ENCODE results near the gene MSI2.

The MSI2 gene

DNA sequence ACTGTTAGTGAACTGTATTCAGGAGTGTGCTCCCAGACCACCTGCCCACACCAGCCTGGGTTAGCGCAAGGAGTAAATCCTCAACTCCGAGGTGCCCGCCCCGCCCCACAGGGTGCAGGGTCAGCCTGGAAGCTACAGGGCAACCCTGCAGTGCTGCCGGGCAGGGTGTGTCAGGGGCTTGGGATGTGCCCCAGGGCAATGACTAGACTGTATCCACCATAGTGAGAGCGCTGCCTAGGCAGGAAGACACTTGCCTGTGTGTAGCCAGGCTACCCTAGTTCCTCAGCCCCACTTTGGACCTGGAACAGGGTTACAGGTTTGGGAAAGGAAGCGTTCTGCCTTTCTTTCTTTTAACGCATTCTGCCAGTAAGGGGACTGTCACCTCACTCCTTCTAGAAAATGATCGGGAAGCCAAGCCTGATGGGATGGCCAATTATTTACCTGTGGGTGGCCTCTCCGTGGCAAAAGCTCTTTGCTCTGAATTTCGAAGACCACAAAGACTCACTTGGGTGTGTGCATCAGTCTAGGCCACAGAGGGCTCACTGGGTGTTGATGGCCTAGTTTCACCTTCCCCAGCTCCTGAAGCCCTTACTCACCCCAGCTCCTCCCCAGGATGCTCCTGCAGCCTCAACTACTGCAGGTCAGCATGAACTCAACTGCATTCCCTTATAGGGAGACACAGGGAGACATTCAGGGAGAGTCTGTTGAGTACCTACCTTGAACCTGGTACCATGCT lies 397.9 kb downstream of the MSI2 start:
- DNase-seq = no peak

DNA sequence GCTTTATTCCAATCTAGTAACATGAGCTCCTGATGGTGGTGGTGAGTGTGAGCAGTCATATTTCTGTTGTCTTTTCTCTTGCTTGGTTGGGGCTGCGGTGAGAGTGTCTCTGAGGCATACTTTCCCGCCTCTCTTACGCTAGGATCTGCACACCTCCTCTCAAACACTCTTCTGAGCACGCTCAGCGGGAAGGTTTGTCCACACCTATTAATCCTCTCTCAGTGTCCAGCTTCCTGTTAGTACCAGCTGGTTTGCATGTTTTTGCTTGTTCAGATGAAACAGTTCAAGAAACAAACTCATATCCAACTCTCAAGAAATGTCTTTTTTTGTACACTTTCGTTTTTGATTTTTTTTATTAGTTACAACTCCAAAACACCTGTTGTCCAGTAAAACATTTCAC lies 399.2 kb downstream of the MSI2 start:
- DNase-seq = no peak

DNA sequence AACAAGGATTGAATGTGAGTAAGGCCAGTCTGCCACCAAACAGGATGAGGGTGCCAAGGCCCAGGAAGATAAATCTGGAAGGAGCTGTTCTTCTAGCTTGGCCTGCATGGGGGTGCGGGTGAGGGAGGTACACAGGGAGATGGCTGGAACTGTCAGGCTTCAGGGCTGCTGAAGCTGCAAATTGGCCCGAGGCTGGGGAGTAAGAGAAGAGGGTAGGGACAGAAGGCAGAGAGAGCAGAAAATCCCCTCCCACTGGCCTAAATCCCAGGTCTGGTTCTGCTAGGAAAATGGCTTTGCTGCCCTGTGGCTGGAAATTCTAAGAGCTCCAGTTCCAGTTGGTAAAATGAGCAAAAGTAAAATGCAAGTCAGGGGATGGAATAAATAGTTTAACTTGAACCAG lies 400.9 kb downstream of the MSI2 start:
- DNase-seq = no peak

DNA sequence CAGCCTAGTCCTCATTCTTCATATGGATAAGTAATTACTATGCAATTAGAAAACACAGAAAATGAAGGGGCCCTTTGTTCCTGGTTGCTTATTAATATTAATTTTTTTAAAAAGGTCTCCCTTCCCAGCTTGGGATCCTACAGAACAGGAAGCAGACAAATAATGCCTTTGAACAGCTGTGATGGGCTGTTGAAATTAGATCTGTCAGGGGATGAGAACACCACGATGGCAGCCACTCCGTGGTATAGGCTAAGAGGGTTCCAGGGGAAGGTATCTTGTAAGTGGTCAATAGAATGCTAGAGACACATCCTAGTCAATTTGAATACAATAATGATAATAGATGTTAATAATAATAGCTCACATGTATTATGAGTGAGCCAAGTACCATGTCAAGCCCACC lies 405.7 kb downstream of the MSI2 start:
- DNase-seq = no peak

- peak; percentile 93 for DNase-seq
These were observed 406.5 kb downstream of the MSI2 start for GRCh38 chr17:57662644-57663308.

- DNase-seq = no peak
These were observed 407.2 kb downstream of the MSI2 start for GRCh38 chr17:57663326-57664070.

GRCh38 chr17:57665128-57665527 lies 408.8 kb downstream of the MSI2 start:
- no peak for DNase-seq

GRCh38 chr17:57665696-57666095 lies 409.4 kb downstream of the MSI2 start:
- no peak for DNase-seq

DNA sequence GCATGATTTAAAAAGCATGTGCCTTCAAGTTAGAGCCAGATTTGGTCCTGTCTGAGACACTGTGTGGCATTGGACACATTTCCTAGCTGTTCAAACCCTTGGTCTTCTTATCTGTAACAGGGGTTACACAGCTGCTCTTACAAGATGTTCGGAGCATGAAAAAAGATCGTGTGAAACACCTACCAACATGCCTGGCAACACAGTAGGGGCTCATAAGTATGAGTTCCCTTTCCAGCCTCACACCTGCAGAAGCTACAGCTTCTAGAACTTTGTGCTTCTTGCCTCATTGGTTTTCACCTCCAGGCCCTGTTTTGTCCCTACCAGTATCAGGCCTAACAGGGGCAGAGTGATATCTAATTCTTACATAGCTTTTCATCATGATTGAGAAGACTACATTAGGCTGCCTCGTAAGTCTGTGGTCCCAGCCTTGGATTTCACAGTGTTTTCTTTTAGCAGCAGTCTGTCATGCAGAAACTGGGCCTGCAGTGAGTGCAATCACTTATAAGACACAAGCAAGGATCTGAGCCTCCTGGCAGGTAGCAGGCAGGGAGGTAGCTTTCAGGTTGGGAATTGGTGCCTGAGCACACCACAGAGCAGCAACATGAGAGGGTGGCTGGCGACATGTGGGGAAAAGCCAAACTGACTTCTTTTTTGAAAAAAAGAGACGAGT lies 410.0 kb downstream of the MSI2 start:
- DNase-seq = no peak

DNA sequence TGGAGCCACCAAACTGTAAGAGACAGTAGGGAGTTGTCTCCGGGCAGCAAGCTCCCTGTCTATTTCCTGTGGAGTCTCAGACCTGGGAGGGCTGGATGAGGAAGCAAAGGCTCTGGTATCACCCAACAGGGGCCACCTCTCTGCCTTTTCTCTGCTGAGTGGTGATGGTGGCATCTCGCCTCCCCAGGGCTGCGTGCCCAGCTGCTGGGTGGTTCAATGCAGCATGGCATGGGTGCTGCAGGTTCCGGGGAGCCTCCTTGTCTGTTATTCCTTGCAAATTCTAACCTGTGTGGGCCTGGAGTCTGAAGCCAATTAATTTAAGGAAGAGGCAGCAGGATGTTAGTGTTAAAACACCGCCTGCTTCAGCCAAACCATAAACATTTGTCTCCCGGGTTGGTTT lies 410.6 kb downstream of the MSI2 start:
- DNase-seq = no peak

GRCh38 chr17:57667461-57667923 lies 411.2 kb downstream of the MSI2 start:
- DNase-seq = no peak

GRCh38 chr17:57668332-57668731 lies 412.0 kb downstream of the MSI2 start:
- no peak for DNase-seq

DNA sequence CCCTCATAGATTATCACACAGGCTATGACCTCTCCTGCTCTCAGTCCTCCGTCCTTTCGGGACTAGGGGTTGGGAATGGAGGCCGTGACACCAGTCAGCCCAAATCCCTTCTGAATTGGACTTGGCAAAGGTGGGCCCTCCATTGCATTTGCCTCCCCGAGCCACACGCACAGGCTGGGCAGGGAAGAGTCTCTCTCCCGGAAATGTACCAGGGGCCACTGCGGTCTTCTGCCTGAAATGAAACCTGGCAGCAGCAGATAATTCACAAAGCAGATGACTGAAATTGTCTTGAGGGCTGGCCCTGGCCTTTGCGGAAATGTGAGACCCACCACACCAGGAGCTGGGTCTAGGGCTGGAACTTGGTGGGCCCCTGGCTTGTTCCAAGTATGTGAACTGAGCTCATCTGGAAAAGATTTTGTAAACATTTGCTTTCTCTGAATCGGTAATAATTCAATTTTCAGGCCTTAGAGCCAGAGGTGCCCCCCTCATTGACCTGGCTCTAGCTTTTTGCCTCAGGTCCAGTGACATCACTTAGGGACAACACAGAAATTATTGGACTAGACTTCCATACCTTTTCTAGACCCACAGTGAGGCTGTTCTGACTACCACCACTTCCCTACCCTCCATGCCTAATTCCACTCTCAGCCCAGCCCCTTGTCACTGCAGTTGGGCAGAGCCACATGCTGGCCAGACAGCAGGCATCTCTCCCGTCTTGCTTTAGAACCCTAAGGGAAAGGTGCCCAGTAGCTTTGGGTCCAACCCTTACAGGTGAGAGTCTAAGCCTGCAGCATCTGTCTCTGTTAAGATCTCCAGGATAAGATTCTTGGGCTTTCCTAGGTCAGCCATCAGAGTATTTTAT lies 413.6 kb downstream of the MSI2 start:
- DNase-seq = no peak

DNA sequence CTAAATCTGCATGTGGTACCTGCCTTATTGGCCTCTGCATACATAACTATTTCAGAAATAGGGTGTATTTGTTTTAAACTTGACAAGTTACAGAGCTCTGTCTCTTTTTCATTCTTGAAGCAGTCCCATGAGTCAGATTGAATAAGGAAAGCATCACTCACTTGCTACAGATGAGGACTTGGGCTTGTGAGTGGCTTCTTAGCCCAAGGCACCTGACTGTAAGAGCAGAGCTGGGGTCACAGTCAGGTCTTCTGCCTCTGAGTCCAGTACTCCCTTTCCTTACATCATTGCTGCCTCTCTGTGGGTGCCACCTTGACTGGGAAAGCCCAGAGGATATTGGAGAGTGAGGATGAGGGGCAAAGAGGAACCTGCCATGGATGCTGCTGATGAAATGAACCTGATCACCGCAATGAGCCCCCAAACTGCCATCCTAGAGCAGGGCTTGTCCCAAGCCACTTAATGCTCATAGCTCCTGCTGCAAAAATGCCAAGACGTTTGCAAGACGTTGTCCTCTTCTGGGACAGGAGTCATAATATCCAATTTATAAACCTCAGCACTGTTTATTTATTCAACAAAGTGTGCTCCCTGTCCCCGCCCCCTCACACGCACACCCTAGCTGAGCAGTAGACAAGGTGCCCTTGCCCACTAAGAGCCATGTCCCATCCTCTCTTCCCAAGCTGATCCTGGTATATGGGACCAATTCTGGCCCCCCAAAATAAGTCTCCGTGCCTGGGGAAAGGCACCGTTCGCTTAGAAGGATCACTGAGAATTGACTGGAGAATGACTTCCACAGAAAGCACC lies 414.6 kb downstream of the MSI2 start:
- DNase-seq = no peak

DNA sequence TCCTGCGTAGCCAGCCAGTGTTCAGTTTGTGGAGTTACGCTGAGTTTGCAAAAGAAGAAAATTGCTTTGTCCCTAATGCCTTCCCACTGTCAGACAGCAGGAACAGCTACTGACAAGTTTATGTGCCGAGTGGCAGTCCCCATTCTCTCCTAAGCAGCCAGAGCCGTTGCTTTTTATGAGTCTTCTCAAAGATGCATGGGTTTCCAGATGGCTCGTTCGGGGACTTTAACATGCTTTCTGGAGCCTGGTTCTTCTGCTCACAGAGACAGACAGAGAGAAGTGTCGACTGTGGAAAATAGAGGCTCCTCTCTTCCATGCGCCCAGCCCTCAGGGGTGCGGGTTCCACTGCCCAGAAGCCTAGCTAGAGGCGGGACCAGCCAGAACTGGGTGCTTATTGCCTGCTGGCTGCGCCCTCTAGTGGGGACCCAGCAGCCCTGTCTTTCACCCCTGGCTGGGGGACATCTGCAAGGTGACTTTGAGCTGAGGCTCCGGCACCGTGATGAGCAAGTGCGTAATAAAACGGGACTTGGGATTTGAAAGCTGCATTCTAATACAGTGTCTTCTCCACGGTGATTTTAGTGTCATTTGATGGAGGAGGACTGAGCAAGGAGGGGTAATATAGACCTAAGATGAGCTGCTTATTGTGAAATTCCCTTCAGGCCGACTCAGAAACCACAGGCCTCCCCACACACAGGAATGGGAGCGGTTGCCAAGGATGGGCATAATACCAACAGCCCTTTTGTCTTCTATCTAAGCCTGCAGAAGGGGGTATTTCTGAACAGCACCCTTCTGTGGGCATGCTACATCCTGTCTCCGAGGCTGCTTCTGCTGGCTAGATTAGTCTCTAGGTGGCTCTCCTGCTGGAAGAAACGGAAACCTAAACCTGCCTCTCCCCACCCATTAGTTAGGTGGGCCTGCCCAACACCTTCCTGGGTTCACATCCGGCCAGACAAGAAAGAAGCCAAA lies 415.6 kb downstream of the MSI2 start:
- DNase-seq = peak; percentile 72

GRCh38 chr17:57672971-57673370 lies 416.6 kb downstream of the MSI2 start:
- no peak for DNase-seq

DNA sequence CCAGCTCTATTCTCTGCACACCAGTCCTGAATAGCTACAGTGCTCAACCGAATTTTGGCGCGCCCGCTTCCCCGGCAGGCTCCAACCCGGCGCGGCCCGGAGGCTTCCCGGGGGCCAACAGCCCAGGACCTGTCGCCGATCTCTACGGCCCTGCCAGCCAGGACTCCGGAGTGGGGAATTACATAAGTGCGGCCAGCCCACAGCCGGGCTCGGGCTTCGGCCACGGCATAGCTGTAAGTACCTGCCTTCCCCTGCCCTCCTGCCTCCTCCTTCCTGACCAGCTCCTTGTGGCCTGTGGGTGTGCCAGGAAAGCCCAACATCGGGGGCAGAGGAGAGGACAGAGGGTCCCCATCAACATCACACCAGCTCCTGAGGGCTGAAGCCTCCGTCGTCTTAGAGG lies 418.6 kb downstream of the MSI2 start:
- DNase-seq = no peak

GRCh38 chr17:57675427-57676387 lies 419.4 kb downstream of the MSI2 start:
- DNase-seq = no peak

- no peak for DNase-seq
These were observed 420.2 kb downstream of the MSI2 start for GRCh38 chr17:57676543-57676942.

All from inflammatory macrophage treated with lipopolysaccharide for 4 hours (primary cell).